ENCODE data around the gene USP53.

Gene USP53

DNA sequence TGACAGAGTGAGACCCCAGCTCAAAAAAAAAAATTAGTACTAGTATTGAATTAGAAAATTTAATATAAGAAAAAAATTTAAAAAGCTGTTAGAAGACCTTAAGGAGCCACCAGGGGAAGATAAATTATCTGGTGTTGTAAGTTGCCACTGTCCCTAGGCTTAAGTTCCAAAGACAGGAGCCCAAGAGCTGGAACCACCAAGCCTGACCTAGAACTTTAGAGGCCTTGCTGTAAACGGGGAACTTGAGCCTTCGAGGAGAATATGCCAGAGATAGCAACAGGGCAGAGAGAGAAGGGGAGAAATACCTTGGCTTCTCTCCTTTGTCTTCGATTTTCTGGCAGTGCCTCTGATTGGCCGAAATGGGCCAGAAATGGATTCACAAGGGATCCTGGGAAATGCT is 8.9 kb downstream of the USP53 start:
- no peak for DNase-seq (ENCODE audit: low read depth, low spot score)
- no peaks in the 10 kb centered on the region for H3K36me3 ChIP-seq (ENCODE audit: control insufficient read depth, insufficient read depth, low read length)
- no peaks in the 10 kb centered on the region for H3K4me1 ChIP-seq (ENCODE audit: control insufficient read depth, insufficient read depth, low read length)
- no peak overlapping the region for H3K4me3 ChIP-seq (ENCODE audit: low read length)
- no peaks in the 10 kb centered on the region for H3K9me3 ChIP-seq (ENCODE audit: control insufficient read depth, insufficient read depth, low read length)
- H3K27ac ChIP-seq (ENCODE audit: low read length), result no peak overlapping the region
- no peaks in the 10 kb centered on the region for H3K27me3 ChIP-seq (ENCODE audit: control insufficient read depth, insufficient read depth, low read length)
- WGBS (ENCODE audit: insufficient coverage, insufficient read length), result no CpG with 5 or more reads among the region's 4 CpGs

DNA sequence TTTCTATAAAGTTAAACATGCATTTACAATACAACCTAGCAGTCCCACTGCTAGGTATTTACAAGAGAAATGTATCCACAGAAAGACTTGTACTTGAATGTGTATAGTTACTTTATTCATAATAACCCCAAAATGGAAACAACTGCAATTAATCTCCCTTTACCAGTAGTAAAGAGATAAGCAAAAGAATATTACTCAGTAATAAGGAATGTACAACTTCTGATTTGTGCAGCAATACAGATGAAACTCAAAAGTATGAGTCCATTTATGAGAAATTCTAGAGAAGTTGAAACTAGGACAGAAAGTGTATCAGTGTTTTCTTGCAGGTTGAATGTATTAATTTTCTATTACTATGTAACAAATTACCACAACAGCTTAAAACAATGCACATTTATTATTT is 15.2 kb downstream of the USP53 start:
- no peak overlapping the region for H3K27ac ChIP-seq (ENCODE audit: low read length)
- no peak overlapping the region for H3K4me3 ChIP-seq (ENCODE audit: low read length)
- H3K27me3 ChIP-seq (ENCODE audit: control insufficient read depth, insufficient read depth, low read length), result no peaks in the 10 kb centered on the region
- H3K4me1 ChIP-seq (ENCODE audit: control insufficient read depth, insufficient read depth, low read length), result no peaks in the 10 kb centered on the region
- H3K9me3 ChIP-seq (ENCODE audit: control insufficient read depth, insufficient read depth, low read length), result no peaks in the 10 kb centered on the region
- H3K36me3 ChIP-seq (ENCODE audit: control insufficient read depth, insufficient read depth, low read length), result no peaks in the 10 kb centered on the region
- no peak for DNase-seq (ENCODE audit: low read depth, low spot score)

DNA sequence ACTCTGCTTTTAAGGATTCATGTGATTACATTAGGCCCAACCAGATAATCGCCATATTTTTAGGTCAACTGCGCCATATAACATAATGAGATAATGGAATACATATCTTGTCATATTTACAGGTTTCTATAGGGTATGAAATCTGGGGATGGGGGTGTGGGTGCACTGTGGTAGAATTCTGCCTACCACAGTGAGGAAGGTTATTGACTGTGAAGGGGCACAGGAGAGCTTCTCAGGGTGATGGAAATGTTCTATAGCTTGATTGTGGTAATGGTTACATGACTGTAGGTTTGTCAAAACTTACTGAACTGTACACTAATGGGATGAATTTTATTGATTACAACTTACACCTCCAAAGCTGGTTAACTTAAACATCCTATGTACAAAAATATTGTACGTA is 15.9 kb downstream of the USP53 start:
- no peak for DNase-seq (ENCODE audit: low read depth, low spot score)
- no CpG with 5 or more reads among the region's 3 CpGs for WGBS (ENCODE audit: insufficient coverage, insufficient read length)
- Histone ChIP-seq H3K9me3 (ENCODE audit: control insufficient read depth, insufficient read depth, low read length) (no peaks in the 10 kb centered on the region), H3K4me3 (ENCODE audit: low read length) (no peak overlapping the region), H3K27ac (ENCODE audit: low read length) (no peak overlapping the region), H3K36me3 (ENCODE audit: control insufficient read depth, insufficient read depth, low read length) (no peaks in the 10 kb centered on the region), H3K27me3 (ENCODE audit: control insufficient read depth, insufficient read depth, low read length) (no peaks in the 10 kb centered on the region), H3K4me1 (ENCODE audit: control insufficient read depth, insufficient read depth, low read length) (no peaks in the 10 kb centered on the region)

DNA sequence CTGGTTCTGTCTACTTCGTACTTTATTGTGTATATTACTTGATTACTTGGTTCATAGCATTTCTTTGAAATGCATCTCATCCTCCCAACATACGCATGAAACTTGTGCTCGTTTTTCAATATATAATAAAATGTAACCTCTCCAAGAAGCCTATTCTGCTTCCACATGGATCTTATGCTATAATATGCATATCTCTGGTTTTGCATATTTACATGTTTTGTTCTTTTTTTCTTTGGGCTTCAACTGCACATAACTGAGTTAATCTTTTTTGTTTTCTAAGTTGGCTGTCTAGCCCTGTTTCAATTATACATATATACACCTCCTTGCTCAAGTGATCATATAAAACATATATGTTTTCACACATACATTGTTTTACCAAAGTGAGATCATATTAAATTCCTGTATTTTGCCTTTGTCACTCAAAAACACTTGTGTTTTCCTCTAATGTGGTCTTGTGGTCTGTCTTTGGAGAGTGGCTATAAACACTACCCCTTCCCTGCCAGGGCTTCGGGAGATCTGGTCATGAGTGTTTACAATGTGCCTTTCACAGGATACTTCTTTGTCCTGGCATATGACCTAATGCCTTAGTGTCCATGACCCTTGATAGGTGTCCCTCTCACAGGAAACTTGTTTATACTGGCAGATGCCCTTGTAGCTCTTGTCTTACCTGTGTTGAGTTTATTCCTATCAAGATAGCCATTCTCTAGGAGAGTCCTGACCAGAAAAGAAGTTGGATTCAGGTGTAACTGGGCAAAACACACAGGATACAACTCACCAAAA is 17.6 kb downstream of the USP53 start:
- WGBS (ENCODE audit: insufficient coverage, insufficient read length), result no CpG with 5 or more reads among the region's 4 CpGs
- no peaks in the 10 kb centered on the region for H3K4me1 ChIP-seq (ENCODE audit: control insufficient read depth, insufficient read depth, low read length)
- H3K4me3 ChIP-seq (ENCODE audit: low read length), result no peak overlapping the region
- no peaks in the 10 kb centered on the region for H3K27me3 ChIP-seq (ENCODE audit: control insufficient read depth, insufficient read depth, low read length)
- H3K27ac ChIP-seq (ENCODE audit: low read length), result no peak overlapping the region
- no peaks in the 10 kb centered on the region for H3K9me3 ChIP-seq (ENCODE audit: control insufficient read depth, insufficient read depth, low read length)
- H3K36me3 ChIP-seq (ENCODE audit: control insufficient read depth, insufficient read depth, low read length), result no peaks in the 10 kb centered on the region
- DNase-seq (ENCODE audit: low read depth, low spot score), result no peak

DNA sequence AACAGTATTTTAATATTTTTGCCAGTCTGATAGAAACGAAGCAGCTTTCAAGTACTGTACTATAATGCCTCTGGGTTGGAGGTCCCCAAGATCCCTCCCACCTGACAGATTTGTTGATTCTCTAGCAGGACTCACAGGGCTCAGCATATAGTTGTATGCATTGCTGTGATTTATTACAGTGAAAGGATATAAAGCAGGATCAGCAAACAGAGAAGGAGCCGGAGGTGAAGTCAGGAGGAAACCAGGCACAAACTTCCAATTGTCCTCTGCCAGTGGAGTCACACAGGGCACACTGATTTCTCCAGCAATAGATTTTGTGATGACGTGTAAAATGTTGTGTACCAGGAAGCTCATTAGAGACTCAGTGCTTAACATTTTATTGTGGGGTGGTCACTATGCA is 19.0 kb downstream of the USP53 start:
- Histone ChIP-seq H3K27ac (ENCODE audit: low read length) (no peak overlapping the region), H3K4me1 (ENCODE audit: control insufficient read depth, insufficient read depth, low read length) (no peaks in the 10 kb centered on the region), H3K4me3 (ENCODE audit: low read length) (no peak overlapping the region), H3K36me3 (ENCODE audit: control insufficient read depth, insufficient read depth, low read length) (no peaks in the 10 kb centered on the region), H3K9me3 (ENCODE audit: control insufficient read depth, insufficient read depth, low read length) (no peaks in the 10 kb centered on the region), H3K27me3 (ENCODE audit: control insufficient read depth, insufficient read depth, low read length) (no peaks in the 10 kb centered on the region)
- no CpG with 5 or more reads among the region's 3 CpGs for whole genome bisulfite sequencing (ENCODE audit: insufficient coverage, insufficient read length)
- DNase-seq (ENCODE audit: low read depth, low spot score), result no peak

DNA sequence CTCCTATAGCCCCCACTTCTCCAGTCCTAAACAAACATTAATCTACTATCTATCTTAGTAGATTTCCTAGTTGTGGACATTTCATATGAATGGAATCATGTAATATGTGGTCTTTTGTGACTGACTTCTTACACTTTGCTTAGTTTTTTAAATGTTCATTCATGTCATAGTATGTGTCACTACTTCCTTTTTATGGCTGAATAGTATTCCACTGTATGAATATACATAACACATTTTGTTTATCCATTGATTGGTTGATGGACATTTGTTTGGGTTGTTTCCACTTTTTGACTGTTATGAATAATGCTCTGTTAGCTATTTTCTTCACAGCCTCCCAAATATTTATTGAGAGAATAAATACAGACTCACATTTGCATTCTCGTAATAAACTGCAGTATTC is 19.8 kb downstream of the USP53 start:
- H3K9me3 ChIP-seq (ENCODE audit: control insufficient read depth, insufficient read depth, low read length), result no peaks in the 10 kb centered on the region
- H3K36me3 ChIP-seq (ENCODE audit: control insufficient read depth, insufficient read depth, low read length), result no peaks in the 10 kb centered on the region
- H3K4me1 ChIP-seq (ENCODE audit: control insufficient read depth, insufficient read depth, low read length), result no peaks in the 10 kb centered on the region
- WGBS (ENCODE audit: insufficient coverage, insufficient read length), result no CpG with 5 or more reads among the region's 1 CpG
- H3K27me3 ChIP-seq (ENCODE audit: control insufficient read depth, insufficient read depth, low read length), result no peaks in the 10 kb centered on the region
- H3K27ac ChIP-seq (ENCODE audit: low read length), result no peak overlapping the region
- no peak for DNase-seq (ENCODE audit: low read depth, low spot score)
- H3K4me3 ChIP-seq (ENCODE audit: low read length), result no peak overlapping the region

DNA sequence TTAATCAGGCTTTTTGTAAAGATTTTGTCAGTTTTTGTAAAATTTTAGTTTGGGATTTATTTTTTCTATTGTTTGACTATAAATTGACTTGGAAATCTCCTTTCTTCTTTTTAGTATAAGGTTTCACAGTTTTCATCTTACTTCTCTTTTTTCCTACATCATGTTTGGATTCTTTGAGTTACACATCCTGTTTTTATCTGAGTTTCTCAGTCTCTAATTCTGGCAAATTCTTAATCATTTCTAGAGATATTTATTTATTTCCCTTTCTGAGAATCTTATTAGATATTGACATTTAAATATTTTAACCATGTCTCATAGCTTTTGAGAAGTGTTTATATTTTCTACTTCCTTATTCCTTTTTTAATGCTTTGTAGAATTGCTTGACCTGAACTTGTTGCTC is 20.7 kb downstream of the USP53 start:
- Histone ChIP-seq H3K27ac (ENCODE audit: low read length) (no peak overlapping the region), H3K4me1 (ENCODE audit: control insufficient read depth, insufficient read depth, low read length) (no peaks in the 10 kb centered on the region), H3K9me3 (ENCODE audit: control insufficient read depth, insufficient read depth, low read length) (no peaks in the 10 kb centered on the region), H3K27me3 (ENCODE audit: control insufficient read depth, insufficient read depth, low read length) (no peaks in the 10 kb centered on the region), H3K4me3 (ENCODE audit: low read length) (no peak overlapping the region), H3K36me3 (ENCODE audit: control insufficient read depth, insufficient read depth, low read length) (no peaks in the 10 kb centered on the region)
- no peak for DNase-seq (ENCODE audit: low read depth, low spot score)

DNA sequence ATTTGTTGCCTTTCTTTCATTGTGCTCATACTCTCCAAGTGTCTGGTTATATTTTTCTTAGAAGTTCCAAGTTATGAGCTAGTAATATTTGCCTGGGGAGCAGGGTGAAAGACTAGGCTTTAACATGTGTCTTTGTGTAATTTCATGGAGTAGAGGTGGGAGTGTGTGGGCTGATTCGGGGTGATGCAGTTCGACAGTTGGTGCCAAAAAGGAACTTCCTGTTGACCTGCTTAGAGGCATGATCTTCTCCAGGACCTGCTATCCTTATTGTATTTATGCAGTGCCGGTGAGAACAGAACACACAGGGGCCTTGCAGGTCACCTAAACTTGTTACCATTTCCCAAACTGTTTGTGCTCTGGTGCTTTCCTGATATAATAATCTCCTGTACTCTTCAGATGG is 21.2 kb downstream of the USP53 start:
- Histone ChIP-seq H3K27ac (ENCODE audit: low read length) (no peak overlapping the region), H3K4me3 (ENCODE audit: low read length) (no peak overlapping the region), H3K9me3 (ENCODE audit: control insufficient read depth, insufficient read depth, low read length) (no peaks in the 10 kb centered on the region), H3K36me3 (ENCODE audit: control insufficient read depth, insufficient read depth, low read length) (no peaks in the 10 kb centered on the region), H3K27me3 (ENCODE audit: control insufficient read depth, insufficient read depth, low read length) (no peaks in the 10 kb centered on the region), H3K4me1 (ENCODE audit: control insufficient read depth, insufficient read depth, low read length) (no peaks in the 10 kb centered on the region)
- no peak for DNase-seq (ENCODE audit: low read depth, low spot score)
- no CpG with 5 or more reads among the region's 3 CpGs for WGBS (ENCODE audit: insufficient coverage, insufficient read length)

DNA sequence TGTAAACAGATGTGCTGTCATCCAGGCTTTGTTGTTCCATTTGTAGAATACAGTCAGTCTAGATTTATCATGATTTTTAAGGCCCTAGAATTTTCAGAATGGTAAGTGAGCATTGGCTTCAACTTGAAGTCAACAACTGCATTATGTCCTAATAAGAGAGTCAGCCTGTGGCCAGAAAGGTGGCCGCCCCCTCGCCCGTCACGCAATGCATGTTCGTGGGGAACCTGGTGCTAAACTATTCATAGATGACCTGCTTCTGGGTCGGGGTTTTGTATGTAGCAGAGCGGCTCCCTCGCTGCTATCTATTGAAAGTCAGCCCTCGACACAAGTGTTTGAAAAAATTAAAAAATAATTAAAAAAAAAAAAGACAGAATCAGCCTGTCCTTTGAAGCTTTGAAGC is 24.7 kb downstream of the USP53 start:
- H3K4me3 ChIP-seq (ENCODE audit: low read length), result no peak overlapping the region
- H3K36me3 ChIP-seq (ENCODE audit: control insufficient read depth, insufficient read depth, low read length), result no peaks in the 10 kb centered on the region
- no peaks in the 10 kb centered on the region for H3K9me3 ChIP-seq (ENCODE audit: control insufficient read depth, insufficient read depth, low read length)
- no peaks in the 10 kb centered on the region for H3K4me1 ChIP-seq (ENCODE audit: control insufficient read depth, insufficient read depth, low read length)
- no peak overlapping the region for H3K27ac ChIP-seq (ENCODE audit: low read length)
- no peaks in the 10 kb centered on the region for H3K27me3 ChIP-seq (ENCODE audit: control insufficient read depth, insufficient read depth, low read length)
- WGBS (ENCODE audit: insufficient coverage, insufficient read length), result no CpG with 5 or more reads among the region's 9 CpGs
- no peak for DNase-seq (ENCODE audit: low read depth, low spot score)

DNA sequence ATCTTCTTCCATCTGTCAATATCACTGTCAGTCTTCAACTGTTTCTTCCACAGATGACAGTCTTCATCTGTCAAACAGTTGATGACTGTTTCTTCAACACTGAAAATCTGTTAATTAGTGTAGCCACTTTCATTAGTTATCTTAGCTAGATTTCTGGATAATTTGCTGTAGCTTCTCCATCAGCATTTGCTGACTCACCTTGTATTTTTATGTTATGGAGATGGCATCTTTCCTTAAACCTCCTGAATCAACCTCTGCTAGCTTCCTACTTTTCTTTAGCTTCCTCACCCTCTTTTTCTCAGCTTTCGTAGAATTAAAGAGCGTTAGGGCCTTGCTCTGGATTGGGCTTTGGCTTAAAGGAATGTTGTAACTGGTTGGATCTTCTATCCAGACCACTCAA is 25.1 kb downstream of the USP53 start:
- DNase-seq (ENCODE audit: low read depth, low spot score), result no peak
- Histone ChIP-seq H3K36me3 (ENCODE audit: control insufficient read depth, insufficient read depth, low read length) (no peaks in the 10 kb centered on the region), H3K9me3 (ENCODE audit: control insufficient read depth, insufficient read depth, low read length) (no peaks in the 10 kb centered on the region), H3K27me3 (ENCODE audit: control insufficient read depth, insufficient read depth, low read length) (no peaks in the 10 kb centered on the region), H3K27ac (ENCODE audit: low read length) (no peak overlapping the region), H3K4me3 (ENCODE audit: low read length) (no peak overlapping the region), H3K4me1 (ENCODE audit: control insufficient read depth, insufficient read depth, low read length) (peaks cover 2% of the 10 kb centered on the region; the same call in 1 of the 2 replicates)
- WGBS (ENCODE audit: insufficient coverage, insufficient read length), result no CpG with 5 or more reads among the region's 2 CpGs

DNA sequence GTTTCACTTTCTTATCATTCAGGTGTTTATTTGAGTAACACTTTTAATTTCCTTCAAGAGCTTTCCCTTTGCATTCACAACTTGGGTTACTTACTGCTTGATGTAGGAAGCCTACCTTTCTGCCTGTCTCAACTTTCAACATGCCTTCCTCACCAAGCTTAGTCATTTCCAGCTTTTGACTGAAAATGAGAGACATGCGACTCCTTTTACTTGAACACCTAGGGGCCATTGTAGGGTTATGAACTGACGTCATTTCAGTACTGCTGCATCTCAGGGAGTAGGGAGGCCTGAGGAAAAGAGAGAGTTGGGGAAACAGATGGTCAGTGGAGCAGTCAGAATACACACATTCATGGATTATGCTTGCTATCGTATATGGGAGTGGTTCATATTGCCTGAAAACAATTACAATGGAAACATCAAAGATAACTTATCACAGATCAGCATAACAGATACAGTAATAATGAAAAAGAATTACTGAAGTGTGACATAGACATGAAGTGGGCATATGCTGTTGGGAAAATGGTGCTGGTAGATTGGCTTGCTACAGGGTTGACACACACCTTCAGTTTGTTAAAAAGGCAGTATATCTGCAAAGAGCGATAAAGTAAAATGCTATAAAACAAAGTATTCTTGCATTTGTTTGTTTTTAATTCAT is 25.7 kb downstream of the USP53 start:
- no peaks in the 10 kb centered on the region for H3K27me3 ChIP-seq (ENCODE audit: control insufficient read depth, insufficient read depth, low read length)
- H3K27ac ChIP-seq (ENCODE audit: low read length), result no peak overlapping the region
- H3K36me3 ChIP-seq (ENCODE audit: control insufficient read depth, insufficient read depth, low read length), result no peaks in the 10 kb centered on the region
- H3K9me3 ChIP-seq (ENCODE audit: control insufficient read depth, insufficient read depth, low read length), result no peaks in the 10 kb centered on the region
- H3K4me3 ChIP-seq (ENCODE audit: low read length), result no peak overlapping the region
- DNase-seq (ENCODE audit: low read depth, low spot score), result no peak
- H3K4me1 ChIP-seq (ENCODE audit: control insufficient read depth, insufficient read depth, low read length), result peaks cover 2% of the 10 kb centered on the region; the same call in 1 of the 2 replicates
- no CpG with 5 or more reads among the region's 4 CpGs for WGBS (ENCODE audit: insufficient coverage, insufficient read length)

Measured in iPS DF 6.9 (cell line).